GM19455 (cell line): ENCODE results near the gene TSPAN9.

Experiments
- ATAC-seq: cut with Tn5 transposase; IDR thresholded peaks from one replicate; pipeline ENCODE4 v1.9.1; 2021; ENCODE audit not compliant: unreplicated experiment

The TSPAN9 gene, protein sequence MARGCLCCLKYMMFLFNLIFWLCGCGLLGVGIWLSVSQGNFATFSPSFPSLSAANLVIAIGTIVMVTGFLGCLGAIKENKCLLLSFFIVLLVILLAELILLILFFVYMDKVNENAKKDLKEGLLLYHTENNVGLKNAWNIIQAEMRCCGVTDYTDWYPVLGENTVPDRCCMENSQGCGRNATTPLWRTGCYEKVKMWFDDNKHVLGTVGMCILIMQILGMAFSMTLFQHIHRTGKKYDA

DNA sequence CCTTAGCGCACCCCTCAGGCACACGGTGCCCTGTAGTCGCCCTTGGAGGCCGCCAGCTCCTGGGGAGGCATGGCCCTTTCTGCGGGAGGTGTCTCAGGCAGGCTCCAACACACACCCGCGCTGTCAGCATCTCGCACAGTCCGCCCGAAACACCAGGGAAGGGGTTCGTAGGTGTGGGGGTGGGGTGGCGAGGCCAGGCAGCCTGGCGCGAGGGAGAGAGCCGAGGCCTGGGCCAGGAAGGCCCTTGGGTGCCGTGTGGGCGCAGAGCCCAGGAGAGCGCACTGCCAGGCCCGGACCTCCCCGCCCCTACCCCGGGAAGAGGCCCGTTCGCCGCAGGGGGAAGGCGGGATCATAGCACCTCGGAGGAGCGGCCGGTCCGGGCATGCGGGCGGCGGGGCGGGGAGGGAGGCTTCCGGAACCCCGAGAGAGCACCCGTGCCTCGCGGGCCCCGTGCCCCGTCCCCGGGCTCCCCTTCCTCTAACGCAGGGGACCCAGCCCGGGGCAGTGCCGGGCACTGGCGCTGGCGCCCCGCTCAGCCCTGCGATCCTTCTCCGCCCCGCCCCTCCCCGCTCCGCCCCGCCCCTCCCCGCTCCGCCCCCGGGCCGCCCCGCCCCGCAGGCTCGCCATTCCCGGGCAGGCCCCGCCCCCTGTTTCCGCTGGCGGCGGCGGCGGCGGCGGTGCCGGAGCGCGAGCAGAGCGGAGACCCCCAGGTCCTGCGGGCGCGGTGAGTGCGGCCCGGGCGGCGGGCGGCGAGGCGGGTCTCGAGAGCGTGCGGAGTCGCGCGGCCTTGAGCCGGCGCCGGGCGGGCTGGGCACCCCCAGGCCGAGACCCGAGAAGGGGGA, at the start of gene TSPAN9:
Gene TSPAN9, plus strand, starts transcription at position 650 of the 842 bp plus-strand sequence. CDS start 123,815 bp downstream, outside the sequence.
- peak; percentile 77 for ATAC-seq

DNA sequence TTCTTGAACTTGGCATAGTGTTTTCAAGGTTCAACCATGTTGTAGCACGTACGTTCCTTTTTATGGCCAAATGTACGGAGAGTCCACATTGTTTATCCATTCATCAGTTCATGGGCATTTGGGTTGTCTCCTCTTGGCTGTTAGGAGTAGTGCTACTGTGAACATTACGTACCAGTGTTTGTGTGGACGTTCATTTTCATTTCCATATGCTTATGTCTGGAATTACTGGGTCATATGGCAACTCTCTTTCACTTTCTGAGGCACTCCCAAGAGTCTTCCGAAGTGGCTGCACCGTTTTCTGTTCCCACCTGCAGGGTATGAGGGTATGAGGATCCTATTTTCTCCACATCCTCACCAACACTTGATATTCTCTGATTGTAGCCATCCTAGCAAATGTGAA, 49.1 kb upstream of the TSPAN9 start:
- ATAC-seq, result no peak

DNA sequence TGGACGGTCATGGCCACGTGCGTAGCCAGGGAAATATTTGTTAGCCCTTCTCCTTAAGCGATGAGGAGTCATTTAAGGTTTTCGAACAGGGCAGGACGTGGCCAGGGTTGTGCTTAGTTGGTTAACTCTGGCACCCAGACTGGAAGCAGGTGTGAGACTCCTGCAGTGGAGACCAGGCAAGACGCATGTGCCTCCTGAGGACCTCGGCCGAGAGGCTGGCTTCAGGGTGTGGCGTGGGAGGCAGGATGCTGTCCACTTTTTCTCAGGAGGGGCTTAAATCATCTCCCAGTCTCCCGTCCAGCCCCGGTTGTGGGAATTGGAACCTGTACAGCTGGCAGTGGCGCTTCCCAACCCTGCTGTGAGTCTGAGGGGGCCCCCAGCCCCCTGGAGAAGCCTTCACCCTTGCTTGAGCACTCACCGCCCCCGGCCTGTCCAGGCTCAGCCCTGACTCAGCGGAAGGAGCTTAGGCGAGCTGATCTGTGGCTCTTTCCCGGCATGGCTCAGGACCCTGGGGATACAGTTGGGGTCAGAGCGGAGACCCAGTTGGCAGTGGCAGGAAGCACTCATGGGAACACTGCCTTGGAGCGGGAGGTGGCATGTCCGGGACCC, 46.3 kb upstream of the TSPAN9 start:
- ATAC-seq, result no peak

DNA sequence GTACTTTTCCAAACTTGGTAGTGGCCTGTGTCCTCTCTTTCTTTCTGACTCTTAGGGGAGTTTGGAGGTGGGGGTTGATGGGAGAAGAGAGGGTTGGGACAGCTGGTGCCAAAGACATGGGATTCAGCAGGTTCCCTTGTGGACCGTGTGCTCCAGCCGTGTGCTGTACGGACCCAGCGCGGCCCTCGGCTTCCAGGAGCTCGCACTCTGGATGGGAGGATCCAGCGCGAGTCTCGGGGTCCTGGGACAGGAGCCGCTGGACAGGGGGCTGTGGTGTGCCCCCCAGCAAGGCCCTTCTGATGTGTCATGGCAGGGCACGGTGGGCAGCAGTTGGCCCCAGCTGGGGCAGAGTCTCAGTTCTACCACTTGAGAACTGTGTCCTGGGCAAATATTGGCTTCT, 45.0 kb upstream of the TSPAN9 start:
- no peak for ATAC-seq

DNA sequence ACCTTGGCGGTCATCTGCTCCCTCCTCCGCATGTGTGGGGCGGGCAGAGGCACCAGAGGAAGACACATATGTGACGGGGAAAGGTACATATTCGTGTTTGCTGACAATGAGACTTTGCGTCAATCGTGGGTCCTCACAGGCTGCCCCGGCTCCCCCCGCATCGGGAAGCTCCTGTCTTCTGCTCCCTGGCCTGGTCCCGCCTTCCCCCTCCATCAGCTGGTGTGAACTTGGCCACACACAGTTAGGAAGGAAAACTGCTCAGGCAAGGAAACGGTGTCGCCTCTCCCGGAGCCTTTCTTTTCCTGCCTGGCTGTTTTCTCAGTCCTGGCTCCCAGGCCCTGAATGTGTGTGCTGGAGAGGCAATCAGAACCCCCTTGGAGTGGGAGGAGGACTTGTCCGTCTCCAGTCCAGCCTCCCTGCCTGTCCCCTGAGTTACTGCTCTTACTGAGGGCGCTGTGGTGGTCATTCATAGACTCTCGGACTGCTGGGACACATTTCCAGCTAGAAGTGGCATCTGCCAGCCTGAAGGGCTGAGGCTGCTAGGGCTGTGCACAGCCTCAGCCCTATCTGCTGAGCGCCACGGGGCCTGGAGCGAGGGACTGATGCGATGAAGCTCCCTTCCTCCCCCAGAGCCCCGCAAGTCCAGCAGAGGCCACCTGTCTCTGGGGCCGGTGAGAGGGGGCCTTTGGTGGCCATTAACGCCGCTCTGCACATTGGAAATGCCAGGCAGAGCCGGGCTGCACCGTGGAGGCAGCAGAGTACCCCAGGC, 44.2 kb upstream of the TSPAN9 start:
- ATAC-seq, result no peak

DNA sequence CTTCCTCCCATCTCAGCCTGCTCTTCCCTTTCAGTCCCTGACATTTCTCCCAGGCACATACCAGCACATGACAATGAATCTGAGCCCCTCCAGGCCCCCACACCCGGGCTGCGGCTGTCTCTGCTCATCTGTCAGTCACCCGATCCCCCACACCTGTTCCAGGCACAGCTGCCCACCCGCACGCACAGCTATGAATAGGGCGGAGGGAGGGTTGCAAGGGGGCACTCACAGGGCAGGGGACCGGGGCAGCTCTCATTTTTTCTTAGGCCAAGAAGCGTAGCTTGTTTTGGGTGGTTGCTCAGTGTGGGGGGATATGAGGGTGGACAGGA, 43.7 kb upstream of the TSPAN9 start:
- ATAC-seq, result no peak

DNA sequence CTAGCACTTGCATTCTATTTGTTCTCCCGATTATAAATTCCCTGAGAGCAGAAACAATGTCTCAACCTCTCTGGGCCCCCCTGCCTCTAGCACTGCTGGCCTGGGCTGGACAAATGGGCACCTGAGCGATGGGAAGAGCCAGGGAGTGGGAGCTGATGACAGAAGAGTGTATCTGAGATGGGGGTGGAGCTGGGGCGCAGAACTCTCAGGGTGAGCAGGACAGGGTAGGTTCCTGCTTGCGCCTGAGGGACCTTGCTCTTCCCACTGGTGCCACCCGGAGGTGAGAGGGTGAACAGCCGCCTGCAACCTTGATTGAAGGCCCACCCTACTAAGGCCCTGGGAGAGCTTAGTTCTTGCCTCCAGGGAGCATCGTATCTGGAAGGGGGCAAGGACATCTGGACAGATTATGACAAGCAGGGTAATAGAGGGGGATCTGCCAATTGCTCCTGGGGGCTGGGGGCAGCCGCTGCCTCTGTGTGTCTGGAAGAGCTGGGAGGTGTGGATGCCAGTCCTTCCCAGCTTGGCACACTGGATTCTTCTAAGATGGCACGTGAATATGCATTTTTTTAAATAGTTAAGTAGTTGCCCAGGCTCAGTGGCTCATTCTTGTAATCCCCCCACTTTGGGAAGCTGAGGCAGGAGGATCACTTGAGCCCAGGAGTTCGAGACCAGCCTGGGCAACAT, 43.0 kb upstream of the TSPAN9 start:
- no peak for ATAC-seq

DNA sequence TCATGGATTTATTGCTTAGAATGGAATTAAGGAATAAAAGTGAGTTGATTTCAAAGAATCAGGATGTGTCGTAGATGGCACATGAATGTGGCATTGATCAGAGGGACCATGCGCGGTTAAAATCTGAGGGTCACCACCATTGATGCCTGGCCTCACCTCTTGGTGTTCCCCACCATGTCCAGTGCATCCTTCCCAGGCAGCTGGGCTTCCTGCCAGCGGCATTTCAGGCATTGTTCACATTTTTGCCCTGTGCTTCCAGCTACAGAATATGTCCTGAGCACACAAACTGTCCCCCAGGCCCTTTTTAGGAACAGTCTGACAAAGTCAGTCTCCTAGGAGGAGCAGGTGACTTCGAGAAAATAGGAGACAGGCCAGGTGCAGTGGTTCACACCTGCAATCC, 42.0 kb upstream of the TSPAN9 start:
- ATAC-seq, result no peak

DNA sequence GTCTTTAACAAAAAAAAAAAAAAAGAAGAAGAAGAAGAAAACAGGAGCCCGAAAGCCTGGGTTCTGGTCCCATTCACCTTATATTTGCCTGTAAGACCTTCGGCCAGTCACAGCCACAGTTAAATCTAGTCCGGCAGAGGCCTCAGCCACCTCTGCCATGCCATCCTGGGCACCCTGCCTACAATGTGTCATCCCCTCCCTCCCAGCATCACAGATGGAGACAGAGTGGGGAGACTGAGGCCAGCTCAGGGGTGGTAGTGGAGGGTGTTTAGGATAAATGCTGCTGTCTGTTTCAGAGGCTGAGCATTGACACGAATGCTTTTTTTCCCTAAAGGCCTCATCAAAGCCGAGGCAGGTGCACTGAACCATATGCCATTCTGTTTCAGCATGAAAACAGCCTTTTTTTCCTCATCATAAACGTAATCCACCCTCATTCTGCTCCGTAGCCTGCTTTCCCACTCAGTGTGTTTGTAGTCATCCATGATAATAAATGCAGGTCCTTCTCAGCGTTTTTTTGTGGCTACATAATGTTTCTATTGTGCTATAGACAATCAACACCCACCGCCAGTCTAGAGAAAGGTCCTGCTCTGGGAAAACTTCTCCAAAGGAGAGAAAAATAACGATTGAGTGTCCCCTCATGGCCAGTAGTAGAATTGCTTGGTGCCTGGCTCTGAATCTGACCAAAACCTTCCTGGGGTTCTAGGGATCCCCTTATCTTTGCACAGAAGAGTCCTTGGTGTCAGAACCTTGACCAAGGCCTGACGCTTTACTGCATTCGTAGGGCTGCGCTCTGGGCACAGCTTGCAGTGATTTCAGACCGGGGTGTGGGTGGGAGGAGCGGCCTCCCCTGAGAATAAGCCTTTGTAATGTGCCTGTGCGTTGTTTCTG, 41.1 kb upstream of the TSPAN9 start:
- no peak for ATAC-seq

DNA sequence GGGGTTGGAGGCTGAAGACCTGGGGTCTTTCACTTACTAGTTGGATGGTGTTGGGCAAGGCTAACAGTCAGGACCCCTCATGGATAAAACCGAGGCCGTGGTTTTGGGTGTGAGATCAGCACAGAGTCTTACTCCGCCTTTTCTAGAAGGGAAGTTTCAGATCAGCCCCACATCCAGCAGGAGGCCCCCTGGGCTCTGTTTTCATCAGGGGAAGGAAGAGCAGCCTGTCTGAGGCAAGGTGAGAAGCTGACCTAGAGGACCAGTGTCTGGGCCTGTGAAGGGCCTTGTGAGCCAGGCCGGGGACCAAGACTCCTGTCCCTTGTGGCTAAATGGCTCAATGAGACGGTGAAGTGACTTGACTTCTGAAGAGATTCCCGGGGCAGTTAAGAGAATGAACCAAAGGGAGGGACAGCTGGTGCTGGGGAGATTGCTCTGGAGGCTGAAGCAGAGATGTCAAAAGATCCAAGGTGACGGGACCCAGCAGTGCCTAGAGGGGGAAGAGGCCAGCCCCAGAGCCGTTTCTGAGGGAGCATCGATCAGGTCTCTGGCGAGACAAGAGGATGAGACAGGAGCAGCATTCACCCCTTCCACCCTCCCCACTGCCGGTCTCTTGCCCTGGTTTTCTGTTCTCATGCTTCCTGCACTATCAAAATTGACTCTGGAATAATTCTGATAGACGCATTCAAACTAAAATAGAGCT, 40.1 kb upstream of the TSPAN9 start:
- no peak for ATAC-seq

DNA sequence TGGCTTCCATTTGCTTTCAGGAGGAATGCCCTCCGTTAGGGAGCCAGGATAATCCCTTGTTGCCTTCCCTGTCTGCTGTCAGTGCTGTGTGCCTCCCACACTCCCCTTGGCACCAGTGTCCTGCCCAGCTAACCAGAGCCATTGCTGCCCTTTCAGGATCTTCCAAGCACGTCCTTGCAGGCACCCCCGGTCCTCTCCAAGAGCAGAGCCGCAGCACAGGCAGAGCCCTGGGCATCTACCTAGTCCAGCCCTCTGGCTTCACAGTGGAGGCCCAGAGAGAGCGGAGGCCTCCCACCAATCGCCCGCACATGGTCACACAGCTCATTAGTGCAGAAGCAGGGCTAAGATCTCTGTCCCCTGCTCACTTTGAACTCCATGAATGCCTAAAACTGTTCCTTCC, 39.0 kb upstream of the TSPAN9 start:
- ATAC-seq, result no peak

DNA sequence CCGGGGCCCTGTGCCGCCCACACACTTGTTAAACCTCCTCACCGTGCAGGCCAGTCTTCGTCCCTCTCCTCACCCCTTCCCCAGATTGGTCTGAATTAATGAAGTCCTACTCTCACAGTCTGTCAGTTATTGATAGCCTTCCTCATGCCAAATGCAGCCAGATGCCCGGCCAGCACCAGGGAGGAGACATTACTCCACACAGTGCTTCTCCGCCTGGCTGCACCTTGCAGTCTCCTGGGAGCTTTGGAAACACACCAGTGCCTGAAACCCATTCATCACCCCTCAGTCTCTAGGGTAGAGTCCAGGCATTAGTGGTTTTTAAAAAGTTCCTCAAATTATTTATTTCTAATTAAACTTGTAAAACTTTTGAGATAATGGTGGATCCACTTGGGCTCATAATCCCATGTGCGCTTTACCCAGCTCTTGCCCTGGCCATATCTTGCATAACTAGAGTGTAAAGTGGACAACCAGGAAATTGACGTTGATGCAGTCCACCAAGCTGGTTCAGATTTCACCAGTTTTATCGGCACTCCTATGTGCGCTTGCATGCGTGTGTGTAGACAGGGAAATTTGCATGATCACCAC, 38.2 kb upstream of the TSPAN9 start:
- ATAC-seq, result no peak

DNA sequence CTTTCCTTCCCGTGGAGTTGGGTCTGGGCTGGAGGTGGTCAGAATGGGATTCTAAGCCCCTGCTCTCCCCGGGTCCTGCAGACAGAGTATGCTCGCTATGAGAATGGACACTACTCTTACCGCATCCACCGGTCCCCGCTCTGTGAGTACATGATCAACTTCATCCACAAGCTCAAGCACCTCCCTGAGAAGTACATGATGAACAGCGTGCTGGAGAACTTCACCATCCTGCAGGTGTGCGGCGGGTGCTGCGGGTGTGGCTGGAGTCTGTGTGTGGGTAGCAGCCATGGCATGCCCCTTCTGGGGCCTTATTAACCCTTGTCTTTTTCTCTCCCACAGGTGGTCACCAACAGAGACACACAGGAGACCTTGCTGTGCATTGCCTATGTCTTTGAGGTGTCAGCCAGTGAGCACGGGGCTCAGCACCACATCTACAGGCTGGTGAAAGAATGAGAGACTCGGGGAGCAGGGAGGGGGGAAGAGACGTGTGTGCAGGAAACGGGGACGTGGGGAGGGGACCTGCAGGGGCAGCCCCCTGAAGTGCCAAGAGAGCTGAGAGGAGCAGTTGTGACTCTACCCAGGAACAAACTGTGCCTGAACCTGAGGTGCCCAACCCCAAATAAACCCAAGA, 37.0 kb upstream of the TSPAN9 start:
- ATAC-seq, result no peak

DNA sequence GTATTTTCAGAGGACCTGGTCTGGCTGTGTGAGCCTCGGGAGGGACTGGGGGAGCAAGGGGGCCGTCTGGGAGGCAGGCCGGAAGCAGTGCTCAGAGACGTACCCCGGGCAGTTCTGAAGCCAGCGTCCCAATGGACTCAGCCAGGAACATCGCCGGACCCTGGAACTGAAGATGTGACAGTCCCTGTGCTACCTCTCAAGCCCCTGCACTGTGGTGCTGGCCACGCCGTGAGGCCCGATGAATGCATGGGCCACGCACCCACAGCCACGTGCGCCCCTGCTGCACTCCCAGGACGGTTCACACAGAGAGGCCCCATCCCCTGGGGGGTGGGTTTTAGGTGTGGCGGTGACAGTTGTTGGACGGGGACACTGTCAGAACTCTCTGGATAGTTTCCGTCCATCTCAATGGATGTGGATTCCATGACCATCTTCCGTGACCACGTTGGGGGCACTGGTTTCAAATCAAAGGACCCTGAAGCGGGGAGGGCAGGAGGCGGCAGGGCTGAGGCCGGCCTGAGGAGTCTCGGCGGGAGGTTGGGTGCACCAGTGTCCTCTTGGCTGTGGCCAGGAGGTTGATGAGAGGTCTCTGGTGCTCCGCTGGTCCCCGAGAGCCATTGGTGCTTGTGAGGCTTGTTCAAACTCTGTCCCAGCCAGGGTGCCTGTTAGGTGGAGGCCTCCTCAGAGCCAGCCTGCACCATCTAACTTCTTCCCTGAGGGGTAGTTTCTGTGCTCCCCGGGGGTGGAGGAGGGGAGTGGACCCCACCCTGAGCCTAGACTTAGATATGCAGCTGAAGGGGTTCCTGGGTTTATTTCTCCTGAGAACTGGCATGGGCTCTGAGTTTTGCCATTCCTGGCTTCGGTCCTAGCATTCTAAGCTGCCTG, 36.3 kb upstream of the TSPAN9 start:
- no peak for ATAC-seq

DNA sequence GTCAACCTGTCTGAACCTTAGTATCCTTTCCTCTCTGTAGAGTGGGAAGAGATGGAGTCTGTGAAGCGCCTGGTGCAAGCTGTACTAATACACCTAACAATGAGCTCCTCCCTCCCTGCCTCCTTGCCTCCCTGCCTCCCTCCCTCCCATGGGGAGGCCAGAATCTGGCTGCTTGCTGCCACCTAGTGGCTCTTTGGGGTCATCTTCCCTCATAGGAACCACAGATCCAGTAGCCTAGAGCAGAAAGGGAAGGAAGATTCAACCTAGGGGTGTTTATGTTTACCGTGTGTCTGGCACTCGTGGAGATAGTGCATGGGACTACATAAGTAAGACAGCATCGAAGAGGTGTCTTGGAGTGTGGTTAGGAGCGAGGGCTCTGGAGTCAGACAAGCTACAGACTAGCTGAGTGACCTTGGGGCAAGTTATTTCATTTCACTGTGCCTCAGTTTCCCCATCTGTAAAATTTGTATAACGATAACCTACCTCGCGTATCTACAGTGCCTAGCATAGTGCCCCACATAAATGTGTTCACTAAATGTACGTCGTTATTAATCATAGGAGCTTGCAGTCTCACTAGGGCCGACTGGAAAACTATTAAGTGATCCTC, 35.5 kb upstream of the TSPAN9 start:
- ATAC-seq, result peak; percentile 57

DNA sequence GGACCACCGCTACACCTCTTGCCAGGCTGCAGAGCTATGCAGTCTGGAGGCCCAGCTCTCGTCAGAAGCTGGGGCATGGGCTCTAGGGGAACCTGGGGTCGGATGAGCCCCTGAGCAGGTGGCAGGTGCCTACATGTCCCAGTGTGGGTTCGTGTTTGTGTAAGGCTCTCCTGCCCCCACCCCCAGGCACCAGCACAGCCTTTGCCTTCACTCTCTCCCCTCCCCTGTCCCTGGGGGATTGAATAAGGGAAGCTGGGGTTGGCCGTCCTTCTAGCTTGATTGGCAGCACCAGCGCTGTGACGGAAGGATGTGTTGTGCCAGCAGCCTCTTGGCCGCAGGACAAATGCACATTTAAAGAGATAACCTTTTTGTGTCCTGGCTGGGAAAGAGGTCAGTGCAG, 34.8 kb upstream of the TSPAN9 start:
- no peak for ATAC-seq

DNA sequence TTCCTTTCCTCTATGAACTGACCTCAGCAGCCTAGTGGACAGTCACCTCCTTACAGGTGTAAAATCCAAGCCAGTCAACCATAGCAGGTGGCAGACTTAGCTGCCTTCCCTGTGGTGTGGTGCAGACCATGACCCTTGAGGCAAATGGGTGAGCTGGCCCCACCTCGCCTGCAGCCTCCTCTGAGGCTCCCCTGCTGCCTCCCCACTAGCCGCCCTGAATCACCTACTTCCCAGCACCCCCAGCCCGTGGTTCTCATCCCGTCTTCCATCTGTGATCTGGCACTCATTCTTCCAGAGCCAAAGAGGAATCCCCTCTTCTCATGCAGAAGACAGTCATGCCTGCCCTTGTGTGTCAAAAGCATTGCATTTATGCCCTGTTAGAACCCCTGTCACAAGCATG, 34.4 kb upstream of the TSPAN9 start:
- ATAC-seq, result no peak
